Measurements from ENCODE around the gene CDC42EP1. TPM values are rescaled to one million over a fixed set of nuclear protein-coding genes. Genes with fewer than 3 reads are reported as not detected.
"Not testable (repeated sequence)": the region's sequence is repeated elsewhere in the genome, so short reads cannot be mapped to it uniquely, and the experiment has no call there.

Gene CDC42EP1
- total RNA-seq, 1 experiment from 2014 or later: 62.5 TPM

DNA sequence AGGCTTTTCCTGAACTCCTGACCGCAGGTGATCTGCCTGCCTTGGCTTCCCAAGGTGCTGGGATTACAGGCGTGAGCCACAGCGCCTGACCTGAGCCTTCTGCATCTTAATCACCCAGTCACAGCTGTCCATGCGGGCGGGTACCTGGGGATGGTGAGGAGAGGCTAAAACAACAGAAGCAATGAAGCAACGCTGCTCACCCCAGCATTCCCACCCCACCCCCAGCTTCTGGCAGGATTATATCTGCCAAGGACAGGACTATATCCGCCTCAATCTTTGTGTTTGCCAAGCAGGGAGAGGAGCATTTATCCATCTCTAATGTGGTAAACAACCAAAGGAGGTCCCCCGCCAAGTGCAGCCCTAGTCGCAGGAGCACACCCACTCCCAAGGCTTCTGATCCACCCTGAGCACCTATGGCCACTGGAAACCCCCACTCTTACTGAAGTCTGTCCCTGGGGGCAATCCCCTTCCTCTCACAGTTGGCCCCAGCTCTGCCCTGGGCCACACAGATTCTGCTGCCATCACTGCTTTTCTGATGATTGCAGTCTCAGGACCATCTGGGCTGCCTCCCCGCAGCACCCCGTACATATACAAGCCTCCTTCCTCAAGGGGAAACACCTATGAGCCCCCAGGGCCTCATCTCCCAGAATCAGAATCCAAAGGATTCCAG, 28.4 kb downstream of the CDC42EP1 start:
- ATAC-seq: no peak
- no peak overlapping the region for H3K4me3 ChIP-seq (ENCODE audit: low read depth in 2 of 2, low read length in 2 of 2)
- no peak for DNase-seq (ENCODE audit: low read depth, low spot score)
- no peak overlapping the region for H3K27ac ChIP-seq (ENCODE audit: low read length)
- ChIA-PET CTCF (no interaction called here), POLR2A (no interaction called here)
- no peaks in the 10 kb centered on the region for H3K4me1 ChIP-seq (ENCODE audit: control insufficient read depth, insufficient read depth, low read length)
- no peaks in the 10 kb centered on the region for H3K27me3 ChIP-seq (ENCODE audit: control insufficient read depth, insufficient read depth, low read length)
- in situ Hi-C loops (cut with HindIII; ENCODE audit: low pct_unique_long_range_greater_than_20kb, low sequenced_read_pairs) (no loop called here), intact Hi-C loops (cut with micrococcal nuclease; ENCODE audit: unreplicated experiment) (no loop called here)
- H3K36me3 ChIP-seq (ENCODE audit: control insufficient read depth, insufficient read depth, low read length): no peaks in the 10 kb centered on the region
- TF ChIP-seq TCF7L2 (IDR thresholded peaks at IDR 0.05; ENCODE audit: low read depth, low read length) (no peak), SIN3A (IDR thresholded peaks at IDR 0.05; ENCODE audit: borderline replicate concordance, insufficient read depth, low read depth, low read length) (no peak), POLR2AphosphoS5 (IDR thresholded peaks at IDR 0.05; ENCODE audit: low read depth, low read length) (no peak)
- TF ChIP-seq, protein P1, sequence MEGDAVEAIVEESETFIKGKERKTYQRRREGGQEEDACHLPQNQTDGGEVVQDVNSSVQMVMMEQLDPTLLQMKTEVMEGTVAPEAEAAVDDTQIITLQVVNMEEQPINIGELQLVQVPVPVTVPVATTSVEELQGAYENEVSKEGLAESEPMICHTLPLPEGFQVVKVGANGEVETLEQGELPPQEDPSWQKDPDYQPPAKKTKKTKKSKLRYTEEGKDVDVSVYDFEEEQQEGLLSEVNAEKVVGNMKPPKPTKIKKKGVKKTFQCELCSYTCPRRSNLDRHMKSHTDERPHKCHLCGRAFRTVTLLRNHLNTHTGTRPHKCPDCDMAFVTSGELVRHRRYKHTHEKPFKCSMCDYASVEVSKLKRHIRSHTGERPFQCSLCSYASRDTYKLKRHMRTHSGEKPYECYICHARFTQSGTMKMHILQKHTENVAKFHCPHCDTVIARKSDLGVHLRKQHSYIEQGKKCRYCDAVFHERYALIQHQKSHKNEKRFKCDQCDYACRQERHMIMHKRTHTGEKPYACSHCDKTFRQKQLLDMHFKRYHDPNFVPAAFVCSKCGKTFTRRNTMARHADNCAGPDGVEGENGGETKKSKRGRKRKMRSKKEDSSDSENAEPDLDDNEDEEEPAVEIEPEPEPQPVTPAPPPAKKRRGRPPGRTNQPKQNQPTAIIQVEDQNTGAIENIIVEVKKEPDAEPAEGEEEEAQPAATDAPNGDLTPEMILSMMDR (IDR thresholded peaks at IDR 0.05): no peak
- TF ChIP-seq, protein P2, sequence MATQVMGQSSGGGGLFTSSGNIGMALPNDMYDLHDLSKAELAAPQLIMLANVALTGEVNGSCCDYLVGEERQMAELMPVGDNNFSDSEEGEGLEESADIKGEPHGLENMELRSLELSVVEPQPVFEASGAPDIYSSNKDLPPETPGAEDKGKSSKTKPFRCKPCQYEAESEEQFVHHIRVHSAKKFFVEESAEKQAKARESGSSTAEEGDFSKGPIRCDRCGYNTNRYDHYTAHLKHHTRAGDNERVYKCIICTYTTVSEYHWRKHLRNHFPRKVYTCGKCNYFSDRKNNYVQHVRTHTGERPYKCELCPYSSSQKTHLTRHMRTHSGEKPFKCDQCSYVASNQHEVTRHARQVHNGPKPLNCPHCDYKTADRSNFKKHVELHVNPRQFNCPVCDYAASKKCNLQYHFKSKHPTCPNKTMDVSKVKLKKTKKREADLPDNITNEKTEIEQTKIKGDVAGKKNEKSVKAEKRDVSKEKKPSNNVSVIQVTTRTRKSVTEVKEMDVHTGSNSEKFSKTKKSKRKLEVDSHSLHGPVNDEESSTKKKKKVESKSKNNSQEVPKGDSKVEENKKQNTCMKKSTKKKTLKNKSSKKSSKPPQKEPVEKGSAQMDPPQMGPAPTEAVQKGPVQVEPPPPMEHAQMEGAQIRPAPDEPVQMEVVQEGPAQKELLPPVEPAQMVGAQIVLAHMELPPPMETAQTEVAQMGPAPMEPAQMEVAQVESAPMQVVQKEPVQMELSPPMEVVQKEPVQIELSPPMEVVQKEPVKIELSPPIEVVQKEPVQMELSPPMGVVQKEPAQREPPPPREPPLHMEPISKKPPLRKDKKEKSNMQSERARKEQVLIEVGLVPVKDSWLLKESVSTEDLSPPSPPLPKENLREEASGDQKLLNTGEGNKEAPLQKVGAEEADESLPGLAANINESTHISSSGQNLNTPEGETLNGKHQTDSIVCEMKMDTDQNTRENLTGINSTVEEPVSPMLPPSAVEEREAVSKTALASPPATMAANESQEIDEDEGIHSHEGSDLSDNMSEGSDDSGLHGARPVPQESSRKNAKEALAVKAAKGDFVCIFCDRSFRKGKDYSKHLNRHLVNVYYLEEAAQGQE (IDR thresholded peaks at IDR 0.05; ENCODE audit: insufficient read depth in 1 of 2, low read depth in 2 of 2, low read length in 1 of 2): no peak
- no TSS peak for BruUV-seq (replicated peaks)
- no peaks in the 10 kb centered on the region for H3K9me3 ChIP-seq (ENCODE audit: control insufficient read depth, insufficient read depth, low read depth, low read length)

DNA sequence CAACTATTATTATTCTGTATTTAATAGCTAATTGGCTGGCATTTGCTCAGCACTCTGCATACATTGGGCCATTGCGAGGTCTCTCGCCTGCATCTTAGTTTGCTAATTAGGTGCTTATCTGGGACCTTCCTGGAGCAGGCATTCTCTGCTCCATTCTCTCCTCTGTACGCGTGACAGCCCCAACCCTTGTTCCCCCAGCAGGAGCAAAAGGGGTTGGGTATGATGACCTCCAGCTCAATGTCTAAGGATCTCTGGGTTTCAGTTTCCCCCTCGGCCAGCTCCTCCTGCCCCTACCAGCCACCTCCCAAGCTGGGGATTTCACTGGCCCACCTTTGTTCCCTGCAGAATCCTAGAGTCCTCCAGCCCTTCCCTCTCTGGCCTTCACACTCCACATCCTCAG, 29.4 kb downstream of the CDC42EP1 start:
- ATAC-seq (no peak), DNase-seq (ENCODE audit: low read depth, low spot score) (no peak)
- Histone ChIP-seq H3K9me3 (ENCODE audit: control insufficient read depth, insufficient read depth, low read depth, low read length) (no peaks in the 10 kb centered on the region), H3K27ac (ENCODE audit: low read length) (no peak overlapping the region), H3K27me3 (ENCODE audit: control insufficient read depth, insufficient read depth, low read length) (no peaks in the 10 kb centered on the region), H3K36me3 (ENCODE audit: control insufficient read depth, insufficient read depth, low read length) (no peaks in the 10 kb centered on the region), H3K4me3 (ENCODE audit: low read depth in 2 of 2, low read length in 2 of 2) (no peak overlapping the region), H3K4me1 (ENCODE audit: control insufficient read depth, insufficient read depth, low read length) (no peaks in the 10 kb centered on the region)
- no TSS peak for BruUV-seq (replicated peaks)
- intact Hi-C loops (cut with micrococcal nuclease; ENCODE audit: unreplicated experiment): no loop called here
- in situ Hi-C loops (cut with HindIII; ENCODE audit: low pct_unique_long_range_greater_than_20kb, low sequenced_read_pairs): no loop called here
- no peak for TF ChIP-seq TCF7L2 (IDR thresholded peaks at IDR 0.05; ENCODE audit: low read depth, low read length)
- TF ChIP-seq, protein P2 (IDR thresholded peaks at IDR 0.05; ENCODE audit: insufficient read depth in 1 of 2, low read depth in 2 of 2, low read length in 1 of 2): no peak
- TF ChIP-seq, protein P1 (IDR thresholded peaks at IDR 0.05): no peak
- TF ChIP-seq POLR2AphosphoS5 (IDR thresholded peaks at IDR 0.05; ENCODE audit: low read depth, low read length): no peak
- TF ChIP-seq SIN3A (IDR thresholded peaks at IDR 0.05; ENCODE audit: borderline replicate concordance, insufficient read depth, low read depth, low read length): no peak
- POLR2A ChIA-PET: no interaction called here
- CTCF ChIA-PET: no interaction called here

DNA sequence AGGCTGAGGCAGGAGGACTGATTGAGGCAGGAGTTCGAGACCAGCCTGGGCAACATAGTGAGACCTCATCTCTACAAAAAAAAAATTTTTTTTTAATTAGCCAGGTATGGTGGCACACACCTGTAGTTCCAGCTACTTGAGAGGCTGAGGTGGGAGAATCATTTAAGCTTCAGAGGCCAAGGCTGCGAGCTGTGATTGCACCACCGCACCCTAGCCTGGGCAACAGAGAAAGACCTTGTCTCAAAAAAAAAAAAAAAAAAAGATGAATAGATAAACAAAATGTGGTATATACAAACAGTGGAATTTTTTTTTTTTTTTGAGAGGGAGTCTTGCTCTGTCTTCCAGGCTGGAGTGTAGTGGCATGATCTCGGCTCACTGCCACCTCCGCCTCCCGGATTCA, 30.8 kb downstream of the CDC42EP1 start:
- H3K4me1 ChIP-seq (ENCODE audit: control insufficient read depth, insufficient read depth, low read length); in situ Hi-C loops (cut with HindIII; ENCODE audit: low pct_unique_long_range_greater_than_20kb, low sequenced_read_pairs); H3K4me3 ChIP-seq (ENCODE audit: low read depth in 2 of 2, low read length in 2 of 2); H3K27me3 ChIP-seq (ENCODE audit: control insufficient read depth, insufficient read depth, low read length); H3K9me3 ChIP-seq (ENCODE audit: control insufficient read depth, insufficient read depth, low read depth, low read length); intact Hi-C loops (cut with micrococcal nuclease; ENCODE audit: unreplicated experiment); ATAC-seq; POLR2A ChIA-PET; DNase-seq (ENCODE audit: low read depth, low spot score); H3K27ac ChIP-seq (ENCODE audit: low read length); BruUV-seq (replicated peaks); H3K36me3 ChIP-seq (ENCODE audit: control insufficient read depth, insufficient read depth, low read length): not testable (repeated sequence)
- CTCF ChIA-PET: interaction anchor here (0.5 kb wide), 1 partner anchor 46 kb away, joined by 3 read pairs; no protein-coding TSS in a partner anchor
